ENCODE results near the gene USF1. TPM values are rescaled to one million over a fixed set of nuclear protein-coding genes. Genes with fewer than 3 reads are reported as not detected.

The USF1 gene
- total RNA-seq, 2 experiments from 2014 or later = 93.5 to 99.1 TPM

DNA sequence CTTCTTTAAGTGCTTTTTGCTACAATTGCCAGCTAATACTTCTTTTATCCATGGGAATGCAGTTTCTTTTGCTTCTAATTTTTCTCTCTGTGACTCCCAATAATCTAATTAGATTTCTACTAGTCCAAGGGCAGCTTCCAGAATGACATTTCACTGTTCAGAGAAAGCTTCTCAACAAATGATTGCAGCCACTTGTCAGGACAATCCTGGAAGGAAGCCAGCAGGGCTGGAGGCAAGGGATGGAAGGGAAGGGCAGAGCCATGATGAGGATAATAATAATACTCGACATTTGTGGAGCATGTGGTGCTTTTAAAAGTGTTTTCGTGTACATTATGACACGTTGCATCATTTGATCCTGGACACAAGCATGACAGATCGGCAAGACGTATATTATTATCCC, 44.3 kb downstream of the USF1 start:
- no peak overlapping the region for H3K27ac Mint-ChIP-seq

DNA sequence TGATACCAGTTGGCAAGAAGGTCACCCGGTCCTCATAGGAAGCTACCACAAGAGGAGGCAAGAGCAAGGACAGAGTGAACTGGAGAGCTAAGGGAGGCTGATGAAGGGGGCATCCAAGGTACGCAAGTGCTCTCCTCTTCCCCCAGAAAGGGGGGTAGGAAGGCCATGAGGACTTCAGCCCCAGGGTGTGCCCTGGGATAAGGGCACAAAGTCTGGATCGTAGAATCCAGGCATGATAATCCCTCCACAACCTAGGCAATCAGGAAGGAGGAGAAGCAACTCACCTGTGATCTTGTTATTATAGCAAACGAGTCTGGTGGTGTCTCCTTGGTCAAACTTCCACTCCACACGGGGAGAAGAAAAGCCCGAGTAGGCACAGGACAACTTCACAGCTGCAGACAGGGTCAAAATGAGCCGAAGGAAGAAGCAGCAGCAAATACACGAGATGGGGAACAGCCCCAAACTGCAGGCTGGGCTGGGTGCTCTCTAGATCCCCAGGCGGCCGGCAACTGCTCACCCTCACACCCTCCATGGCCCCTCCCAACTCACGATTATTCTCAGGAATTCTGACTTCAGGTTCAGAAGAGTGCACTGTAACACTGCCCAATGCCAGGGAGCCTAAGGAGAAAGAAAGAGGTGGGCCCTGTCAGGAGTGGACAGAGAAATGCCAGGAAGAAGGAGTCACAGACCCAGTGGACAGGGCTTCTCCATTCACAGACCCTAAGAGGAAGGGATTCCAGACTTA, 44.9 kb downstream of the USF1 start:
- Histone ChIP-seq H3K27me3 (ENCODE audit: control insufficient read depth in 1 of 2, insufficient read depth in 2 of 2, low read length in 2 of 2) (no peaks in the 10 kb centered on the region), H3K9me3 (ENCODE audit: control insufficient read depth in 1 of 2, insufficient read depth in 1 of 2, low read length in 2 of 2) (no peaks in the 10 kb centered on the region), H3K27ac (ENCODE audit: low read depth in 1 of 2, low read length in 2 of 2) (no peak overlapping the region), H3K4me1 (ENCODE audit: insufficient read depth, low read length) (peaks cover 8% of the 10 kb centered on the region), H3K4me3 (ENCODE audit: low read length) (no peak overlapping the region), H3K36me3 (ENCODE audit: insufficient read depth, low read length) (peaks cover 36% of the 10 kb centered on the region)
- Mint-ChIP-seq H3K27me3 (no peaks in the 10 kb centered on the region), H3K36me3 (ENCODE audit: low read depth) (peaks cover 36% of the 10 kb centered on the region), H3K27ac (no peak overlapping the region), H3K4me1 (ENCODE audit: low read depth) (no peaks in the 10 kb centered on the region), H3K4me3 (no peak overlapping the region), H3K9me3 (no peaks in the 10 kb centered on the region)
- ChIA-PET CTCF (interaction anchor here (1.3 to 1.6 kb wide), 2 partner anchors 10 to 97 kb away, joined by 6 read pairs; no protein-coding TSS in a partner anchor), POLR2A (interaction anchor here (0.9 to 1.8 kb wide), 2 partner anchors 20 to 44 kb away, joined by 4 to 5 read pairs; partner anchors contain the start of genes F11R and USF1)
- intact Hi-C loops (cut with DNase I, micrococcal nuclease) = loop anchor here in 1 of 2 experiments (2.0 kb wide), 1 partner anchor 376 kb away; no protein-coding TSS in a partner anchor
- DNase-seq (no peak), ATAC-seq (ENCODE audit: poor library complexity) (no peak)
- TF ChIP-seq, protein P1, sequence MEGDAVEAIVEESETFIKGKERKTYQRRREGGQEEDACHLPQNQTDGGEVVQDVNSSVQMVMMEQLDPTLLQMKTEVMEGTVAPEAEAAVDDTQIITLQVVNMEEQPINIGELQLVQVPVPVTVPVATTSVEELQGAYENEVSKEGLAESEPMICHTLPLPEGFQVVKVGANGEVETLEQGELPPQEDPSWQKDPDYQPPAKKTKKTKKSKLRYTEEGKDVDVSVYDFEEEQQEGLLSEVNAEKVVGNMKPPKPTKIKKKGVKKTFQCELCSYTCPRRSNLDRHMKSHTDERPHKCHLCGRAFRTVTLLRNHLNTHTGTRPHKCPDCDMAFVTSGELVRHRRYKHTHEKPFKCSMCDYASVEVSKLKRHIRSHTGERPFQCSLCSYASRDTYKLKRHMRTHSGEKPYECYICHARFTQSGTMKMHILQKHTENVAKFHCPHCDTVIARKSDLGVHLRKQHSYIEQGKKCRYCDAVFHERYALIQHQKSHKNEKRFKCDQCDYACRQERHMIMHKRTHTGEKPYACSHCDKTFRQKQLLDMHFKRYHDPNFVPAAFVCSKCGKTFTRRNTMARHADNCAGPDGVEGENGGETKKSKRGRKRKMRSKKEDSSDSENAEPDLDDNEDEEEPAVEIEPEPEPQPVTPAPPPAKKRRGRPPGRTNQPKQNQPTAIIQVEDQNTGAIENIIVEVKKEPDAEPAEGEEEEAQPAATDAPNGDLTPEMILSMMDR (IDR thresholded peaks at IDR 0.05) = no peak

More for the DNA sequence above, 44.3 kb downstream of the USF1 start:
- Histone ChIP-seq H3K4me1 (ENCODE audit: insufficient read depth, low read length) (peaks cover 8% of the 10 kb centered on the region), H3K36me3 (ENCODE audit: insufficient read depth, low read length) (peaks cover 36% of the 10 kb centered on the region), H3K4me3 (ENCODE audit: low read length) (no peak overlapping the region), H3K27me3 (ENCODE audit: control insufficient read depth in 1 of 2, insufficient read depth in 2 of 2, low read length in 2 of 2) (no peaks in the 10 kb centered on the region), H3K27ac (ENCODE audit: low read depth in 1 of 2, low read length in 2 of 2) (no peak overlapping the region), H3K9me3 (ENCODE audit: control insufficient read depth in 1 of 2, insufficient read depth in 1 of 2, low read length in 2 of 2) (no peaks in the 10 kb centered on the region)
- ATAC-seq (ENCODE audit: poor library complexity) (no peak), DNase-seq (peak in 1 of 14 experiments; percentile 16)
- Mint-ChIP-seq H3K4me1 (ENCODE audit: low read depth) (no peaks in the 10 kb centered on the region), H3K36me3 (ENCODE audit: low read depth) (peaks cover 41% of the 10 kb centered on the region), H3K9me3 (no peaks in the 10 kb centered on the region), H3K27me3 (no peaks in the 10 kb centered on the region), H3K4me3 (no peak overlapping the region)
- POLR2A ChIA-PET = interaction anchor here (1.8 kb wide), 1 partner anchor 44 kb away, joined by 5 read pairs; the partner anchor contains the start of gene USF1
- TF ChIP-seq, protein P1 (IDR thresholded peaks at IDR 0.05) = no peak
- CTCF ChIA-PET = interaction anchor here (1.3 kb wide), 1 partner anchor 11 kb away, joined by 6 read pairs; no protein-coding TSS in a partner anchor
- intact Hi-C loops (cut with DNase I, micrococcal nuclease) = loop anchor here in 1 of 2 experiments (2.0 kb wide), 1 partner anchor 375 kb away; no protein-coding TSS in a partner anchor

DNA sequence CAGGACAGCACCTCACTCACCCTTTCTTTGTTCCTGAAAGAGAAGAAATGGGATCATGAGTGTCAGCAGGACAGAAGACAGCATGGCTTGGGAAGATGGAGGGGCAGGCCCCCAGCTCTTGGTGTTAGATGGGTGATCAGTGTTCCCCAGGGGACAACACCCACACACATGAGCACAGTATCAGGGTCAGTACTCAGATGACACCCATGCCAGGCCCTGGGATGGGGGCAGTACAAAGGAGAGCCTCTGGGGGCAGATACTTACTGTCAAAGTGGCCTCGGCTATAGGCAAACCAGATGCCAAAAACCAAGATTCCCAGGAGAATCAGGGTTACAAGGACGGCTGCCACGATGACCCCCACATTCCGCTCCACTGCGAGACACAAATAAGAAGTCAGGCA, 46.4 kb downstream of the USF1 start:
- DNase-seq = no peak
- Mint-ChIP-seq H3K36me3 (ENCODE audit: low read depth) (peaks cover 36% of the 10 kb centered on the region), H3K4me3 (no peak overlapping the region), H3K9me3 (no peaks in the 10 kb centered on the region), H3K4me1 (ENCODE audit: low read depth) (no peaks in the 10 kb centered on the region), H3K27me3 (no peaks in the 10 kb centered on the region), H3K27ac (no peak overlapping the region)
- ChIA-PET POLR2A (interaction anchor here (2.7 kb wide), 1 partner anchor 98 kb away, joined by 20 read pairs; no protein-coding TSS in a partner anchor), CTCF (interaction anchor here (1.6 to 2.0 kb wide), 2 partner anchors 9 to 98 kb away, joined by 6 to 10 read pairs; no protein-coding TSS in a partner anchor)
- Histone ChIP-seq H3K27me3 (ENCODE audit: control insufficient read depth in 1 of 2, insufficient read depth in 2 of 2, low read length in 2 of 2) (no peaks in the 10 kb centered on the region), H3K4me3 (ENCODE audit: low read length) (no peak overlapping the region), H3K9me3 (ENCODE audit: control insufficient read depth in 1 of 2, insufficient read depth in 1 of 2, low read length in 2 of 2) (no peaks in the 10 kb centered on the region), H3K27ac (ENCODE audit: low read depth in 1 of 2, low read length in 2 of 2) (no peak overlapping the region), H3K4me1 (ENCODE audit: insufficient read depth, low read length) (peaks cover 5% of the 10 kb centered on the region), H3K36me3 (ENCODE audit: insufficient read depth, low read length) (peaks cover 36% of the 10 kb centered on the region)
- intact Hi-C loops (cut with DNase I, micrococcal nuclease) = loop anchor here in 1 of 2 experiments (5.0 kb wide), 1 partner anchor 38 kb away; the partner anchor contains the start of gene TSTD1
- TF ChIP-seq, protein P1 (IDR thresholded peaks at IDR 0.05) = no peak
- ATAC-seq (ENCODE audit: poor library complexity) = no peak
